Right atrium auricular region (tissue), 2 donors: ENCODE measurements around the gene CAPN10. TPM values are rescaled to one million over a fixed set of nuclear protein-coding genes. Genes with fewer than 3 reads are reported as not detected.

Experiments used
- DNase-seq: peaks from one replicate; pipeline ENCODE4 v3.0.0-alpha.2; 2019; ENCODE audit warnings: low spot score
- H3K27ac ChIP-seq, 2 donors: fragments of 200-600 bp; sonication (generic); 1 replicate in 1 of 2; 2 replicates in 1 of 2; pipeline ENCODE4 v1.5.1; 2016 to 2019
- H3K27me3 ChIP-seq, 2 donors: fragments of 200-600 bp; sonication (generic); one replicate each; pipeline versions ENCODE4 v1.5.1 to v1.6.0; 2017 to 2019
- H3K36me3 ChIP-seq: fragments of 200-600 bp; sonication (generic); one replicate; pipeline ENCODE4 v1.5.1; 2016
- H3K4me1 ChIP-seq, 2 donors: fragments of 200-600 bp; sonication (generic); one replicate each; pipeline versions ENCODE4 v1.5.1 to v1.6.0; 2017 to 2019
- H3K4me3 ChIP-seq, 2 donors: fragments of 200-600 bp; sonication (generic); 1 replicate in 1 of 2; 2 replicates in 1 of 2; pipeline ENCODE4 v1.5.1; 2017 to 2019; ENCODE audit warnings: mild to moderate bottlenecking in 1 of 2, moderate library complexity in 1 of 2
- H3K9me3 ChIP-seq, 2 donors: fragments of 200-600 bp; sonication (generic); one replicate each; pipeline ENCODE4 v1.5.1; 2019
- total RNA-seq, 2 donors: library from RNA; depleted of rRNA; stranded (reverse); fragments of >200 nt; gene quantifications; one replicate each; pipeline ENCODE4 v1.1.0, GENCODE V29; 2016
- TF ChIP-seq, protein P1 (sequence below), 2 donors: fragments of 200-600 bp; sonication (generic); IDR thresholded peaks; one replicate each; pipeline ENCODE4 v1.5.1; 2019; ENCODE audit warnings: antibody characterized with exemption in 2 of 2

Gene CAPN10
- total RNA-seq, 2 donors from 2014 or later: 14.1 to 14.6 TPM

DNA sequence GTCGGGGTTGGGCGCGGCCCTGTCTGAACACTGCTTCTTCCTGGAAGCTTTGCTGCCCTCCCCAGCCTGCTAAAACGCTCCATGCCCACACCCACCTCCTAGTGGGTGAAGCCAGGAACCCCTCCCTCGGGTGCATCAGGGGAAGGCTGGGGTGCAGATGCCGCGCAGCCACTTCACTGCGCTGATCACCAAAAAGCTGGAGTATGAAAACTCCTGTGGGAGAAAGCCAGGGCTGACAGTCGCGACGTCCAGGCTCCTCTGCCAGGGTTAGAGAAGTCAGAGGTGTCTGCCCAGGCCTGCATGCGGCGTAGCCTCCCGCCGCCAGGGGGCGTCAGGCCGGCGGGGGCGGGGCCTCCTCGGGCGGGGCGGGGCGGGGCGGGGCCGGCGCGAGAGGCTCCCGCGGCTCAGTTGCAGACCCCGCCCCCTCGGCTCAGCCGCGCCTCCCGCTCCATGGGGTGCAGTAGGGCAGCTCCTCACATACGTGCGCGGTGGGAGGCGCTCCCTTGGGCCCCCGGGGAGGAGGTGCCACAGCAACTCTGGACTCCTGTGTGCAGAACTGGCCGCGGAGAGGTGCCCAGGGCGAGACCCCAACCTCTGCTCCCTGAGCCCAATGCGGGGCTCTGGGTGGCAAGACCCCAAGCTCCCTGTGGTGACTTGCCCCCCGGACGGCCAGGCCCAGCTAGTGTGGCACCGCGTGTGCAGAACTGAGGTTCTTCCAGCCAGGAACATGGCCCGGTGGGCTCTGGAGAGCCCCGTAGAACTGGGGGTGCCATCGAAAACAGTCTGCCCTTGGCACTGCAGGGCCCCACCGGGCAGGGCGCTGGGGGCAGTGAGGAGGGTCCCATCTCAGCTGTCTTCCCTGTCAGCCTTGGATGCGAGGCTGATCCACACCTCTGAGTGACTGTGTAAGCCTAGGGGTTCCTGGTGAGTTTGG lies 20.1 kb upstream of the CAPN10 start:
- peak overlapping the region; percentile 22 to 81 for H3K4me3 ChIP-seq
- H3K4me1 ChIP-seq: peaks cover 0 to 64% of the 10 kb centered on the region in 2 donors
- H3K36me3 ChIP-seq: no peaks in the 10 kb centered on the region
- peak overlapping the region; percentile 92 to 95 for H3K27ac ChIP-seq
- TF ChIP-seq, protein P1, sequence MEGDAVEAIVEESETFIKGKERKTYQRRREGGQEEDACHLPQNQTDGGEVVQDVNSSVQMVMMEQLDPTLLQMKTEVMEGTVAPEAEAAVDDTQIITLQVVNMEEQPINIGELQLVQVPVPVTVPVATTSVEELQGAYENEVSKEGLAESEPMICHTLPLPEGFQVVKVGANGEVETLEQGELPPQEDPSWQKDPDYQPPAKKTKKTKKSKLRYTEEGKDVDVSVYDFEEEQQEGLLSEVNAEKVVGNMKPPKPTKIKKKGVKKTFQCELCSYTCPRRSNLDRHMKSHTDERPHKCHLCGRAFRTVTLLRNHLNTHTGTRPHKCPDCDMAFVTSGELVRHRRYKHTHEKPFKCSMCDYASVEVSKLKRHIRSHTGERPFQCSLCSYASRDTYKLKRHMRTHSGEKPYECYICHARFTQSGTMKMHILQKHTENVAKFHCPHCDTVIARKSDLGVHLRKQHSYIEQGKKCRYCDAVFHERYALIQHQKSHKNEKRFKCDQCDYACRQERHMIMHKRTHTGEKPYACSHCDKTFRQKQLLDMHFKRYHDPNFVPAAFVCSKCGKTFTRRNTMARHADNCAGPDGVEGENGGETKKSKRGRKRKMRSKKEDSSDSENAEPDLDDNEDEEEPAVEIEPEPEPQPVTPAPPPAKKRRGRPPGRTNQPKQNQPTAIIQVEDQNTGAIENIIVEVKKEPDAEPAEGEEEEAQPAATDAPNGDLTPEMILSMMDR (IDR thresholded peaks at IDR 0.05): peak; percentile 98 to 99
- no peaks in the 10 kb centered on the region for H3K9me3 ChIP-seq
- DNase-seq: peak; percentile 92
- H3K27me3 ChIP-seq: no peaks in the 10 kb centered on the region

- TF ChIP-seq, protein P1 (IDR thresholded peaks at IDR 0.05): no peak
- H3K27me3 ChIP-seq: no peaks in the 10 kb centered on the region
- peak; percentile 65 for DNase-seq
- H3K9me3 ChIP-seq: no peaks in the 10 kb centered on the region
- H3K27ac ChIP-seq: peak overlapping the region; percentile 92 to 95
- H3K4me3 ChIP-seq: peak overlapping the region; percentile 72 to 81
- H3K4me1 ChIP-seq: peaks cover 0 to 56% of the 10 kb centered on the region in 2 donors
- H3K36me3 ChIP-seq: peaks cover under 1% of the 10 kb centered on the region
Measured at GRCh38 chr2:240567137-240567871, 19.2 kb upstream of the CAPN10 start.

GRCh38 chr2:240567872-240568677 lies 18.5 kb upstream of the CAPN10 start, which contains the start of gene RNPEPL1:
TSS of gene RNPEPL1 (plus strand) at chr2:240568484. CDS start at chr2:240568587, 103 bp downstream.
- Histone ChIP-seq H3K27ac (peak within 1 kb of the TSS; percentile 92 to 95), H3K4me3 (peak within 1 kb of the TSS; percentile 81), H3K27me3 (no peaks in the 10 kb centered on the region), H3K4me1 (peaks cover 0 to 55% of the 10 kb centered on the region in 2 donors), H3K36me3 (peaks cover 5% of the 10 kb centered on the region), H3K9me3 (no peaks in the 10 kb centered on the region)
- TF ChIP-seq, protein P1 (IDR thresholded peaks at IDR 0.05): no peak
- DNase-seq: no peak

DNA sequence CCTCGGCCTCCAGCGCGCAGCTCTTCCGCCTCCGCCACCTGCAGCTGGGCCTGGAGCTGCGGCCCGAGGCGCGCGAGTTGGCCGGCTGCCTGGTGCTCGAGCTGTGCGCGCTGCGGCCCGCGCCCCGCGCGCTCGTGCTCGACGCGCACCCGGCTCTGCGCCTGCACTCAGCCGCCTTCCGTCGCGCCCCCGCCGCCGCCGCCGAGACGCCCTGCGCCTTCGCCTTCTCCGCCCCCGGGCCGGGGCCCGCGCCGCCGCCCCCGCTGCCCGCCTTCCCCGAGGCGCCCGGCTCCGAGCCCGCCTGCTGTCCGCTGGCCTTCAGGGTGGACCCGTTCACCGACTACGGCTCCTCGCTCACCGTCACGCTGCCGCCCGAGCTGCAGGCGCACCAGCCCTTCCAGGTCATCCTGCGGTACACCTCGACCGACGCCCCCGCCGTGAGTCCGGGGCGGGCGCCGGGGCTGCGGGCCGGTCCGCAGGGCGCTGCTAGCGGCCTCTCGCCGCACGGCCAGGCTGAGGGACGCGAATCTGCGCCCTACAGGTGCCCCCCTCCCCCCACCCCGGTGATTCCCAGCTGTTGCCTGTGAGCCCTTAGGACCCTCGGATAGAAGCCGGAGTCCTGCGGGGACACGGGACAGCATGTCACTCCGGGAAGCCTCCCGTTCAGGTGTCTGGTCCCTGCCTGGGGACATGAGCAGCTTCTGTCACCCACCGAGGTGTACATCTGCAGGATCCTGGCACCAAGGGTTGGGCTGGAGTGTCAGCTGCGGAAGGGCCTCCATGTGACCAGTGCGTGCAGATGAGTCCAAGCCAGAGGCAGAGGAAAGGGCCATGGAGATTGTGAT lies 17.6 kb upstream of the CAPN10 start:
- TF ChIP-seq, protein P1 (IDR thresholded peaks at IDR 0.05): no peak
- H3K4me3 ChIP-seq: peak overlapping the region; percentile 77 to 81
- DNase-seq: no peak
- H3K4me1 ChIP-seq: peaks cover 0 to 55% of the 10 kb centered on the region in 2 donors
- no peaks in the 10 kb centered on the region for H3K9me3 ChIP-seq
- no peaks in the 10 kb centered on the region for H3K27me3 ChIP-seq
- H3K27ac ChIP-seq: peak overlapping the region; percentile 76 to 80
- H3K36me3 ChIP-seq: peaks cover 5% of the 10 kb centered on the region
